ENCODE measurements around the gene A4GALT. TPM values are rescaled to one million over a fixed set of nuclear protein-coding genes. Genes with fewer than 3 reads are reported as not detected.
"Not testable (repeated sequence)": the region's sequence is repeated elsewhere in the genome, so short reads cannot be mapped to it uniquely, and the experiment has no call there.

Gene A4GALT
- total RNA-seq, 2 donors from 2014 or later: 3.1 to 6.9 TPM

- no peaks in the 10 kb centered on the region for H3K36me3 ChIP-seq (replicated peaks in 1 of 2; ENCODE audit: insufficient read depth in 1 of 2, low read depth in 2 of 2)
- no peaks in the 10 kb centered on the region for H3K27me3 ChIP-seq
- no peaks in the 10 kb centered on the region for H3K9me3 ChIP-seq
- H3K27ac ChIP-seq: peak overlapping the region; percentile 54 to 69 (median 64)
- H3K4me3 ChIP-seq: no peak overlapping the region
- DNase-seq (no peak), ATAC-seq (no peak)
- WGBS, 2 donors: 39 to 47% methylated on average over 7 of the region's 7 CpGs
- peaks cover 23% of the 10 kb centered on the region for H3K4me1 ChIP-seq
- intact Hi-C loops (cut with DNase I): no loop called here
- TF ChIP-seq CTCF (IDR thresholded peaks at IDR 0.05) (no peak), POLR2A (IDR thresholded peaks at IDR 0.05) (no peak)
Measured at GRCh38 chr22:42676059-42676607, 44.5 kb downstream of the A4GALT start.

- Histone ChIP-seq H3K36me3 (replicated peaks in 1 of 2; ENCODE audit: insufficient read depth in 1 of 2, low read depth in 2 of 2) (no peaks in the 10 kb centered on the region), H3K27me3 (no peaks in the 10 kb centered on the region), H3K4me3 (no peak overlapping the region), H3K9me3 (no peaks in the 10 kb centered on the region), H3K27ac (peak overlapping the region in 3 of 4 donors; percentile 10 to 59 (median 55)), H3K4me1 (peaks cover 23% of the 10 kb centered on the region)
- ATAC-seq (peak; percentile 64), DNase-seq (peak in 1 of 4 donors; percentile 39)
- intact Hi-C loops (cut with DNase I): no loop called here
- WGBS, 2 donors: 0 to 8% methylated on average over 2 of the region's 2 CpGs
- TF ChIP-seq CTCF (IDR thresholded peaks at IDR 0.05) (no peak), POLR2A (IDR thresholded peaks at IDR 0.05) (no peak)
Measured at GRCh38 chr22:42673898-42674401, 46.7 kb downstream of the A4GALT start.

GRCh38 chr22:42673071-42673470, 47.6 kb downstream of the A4GALT start:
- H3K9me3 ChIP-seq; H3K36me3 ChIP-seq (replicated peaks in 1 of 2; ENCODE audit: insufficient read depth in 1 of 2, low read depth in 2 of 2); DNase-seq; H3K4me3 ChIP-seq; H3K27me3 ChIP-seq; intact Hi-C loops (cut with DNase I); H3K27ac ChIP-seq; ATAC-seq: not testable (repeated sequence)
- H3K4me1 ChIP-seq: peaks cover 23% of the 10 kb centered on the region
- 94 to 95% methylated on average over 13 of the region's 13 CpGs for WGBS, 2 donors

- H3K27ac ChIP-seq: no peak overlapping the region
- no peaks in the 10 kb centered on the region for H3K9me3 ChIP-seq
- DNase-seq: no peak
- no peaks in the 10 kb centered on the region for H3K27me3 ChIP-seq
- no peaks in the 10 kb centered on the region for H3K36me3 ChIP-seq (replicated peaks in 1 of 2; ENCODE audit: insufficient read depth in 1 of 2, low read depth in 2 of 2)
- ATAC-seq: peak; percentile 19
- no peak overlapping the region for H3K4me3 ChIP-seq
- WGBS, 2 donors: 74 to 78% methylated on average over 18 to 19 of the region's 19 CpGs
- TF ChIP-seq POLR2A (IDR thresholded peaks at IDR 0.05) (no peak), CTCF (IDR thresholded peaks at IDR 0.05) (no peak)
- H3K4me1 ChIP-seq: peaks cover 17% of the 10 kb centered on the region
- intact Hi-C loops (cut with DNase I): no loop called here
Measured at GRCh38 chr22:42670921-42671709, 49.6 kb downstream of the A4GALT start.

- no peaks in the 10 kb centered on the region for H3K9me3 ChIP-seq
Measured at GRCh38 chr22:42670046-42670445, 50.6 kb downstream of the A4GALT start.

GRCh38 chr22:42666393-42666792, 54.3 kb downstream of the A4GALT start:
- H3K4me3 ChIP-seq; DNase-seq; H3K9me3 ChIP-seq; H3K36me3 ChIP-seq (replicated peaks in 1 of 2; ENCODE audit: insufficient read depth in 1 of 2, low read depth in 2 of 2); H3K27ac ChIP-seq; ATAC-seq; H3K27me3 ChIP-seq; intact Hi-C loops (cut with DNase I): not testable (repeated sequence)
- WGBS, 2 donors: 78 to 84% methylated on average over 3 of the region's 3 CpGs
- peaks cover 11% of the 10 kb centered on the region for H3K4me1 ChIP-seq

More at GRCh38 chr22:42670046-42670445, 50.6 kb downstream of the A4GALT start:
- Histone ChIP-seq H3K4me3 (no peak overlapping the region), H3K4me1 (peaks cover 13% of the 10 kb centered on the region), H3K36me3 (replicated peaks in 1 of 2; ENCODE audit: insufficient read depth in 1 of 2, low read depth in 2 of 2) (no peaks in the 10 kb centered on the region), H3K27ac (no peak overlapping the region), H3K27me3 (no peaks in the 10 kb centered on the region)
- ATAC-seq: no peak
- no peak for DNase-seq
- intact Hi-C loops (cut with DNase I): no loop called here
- 52 to 89% methylated on average over 4 of the region's 4 CpGs for WGBS, 2 donors
- TF ChIP-seq CTCF (IDR thresholded peaks at IDR 0.05): no peak
- TF ChIP-seq POLR2A (IDR thresholded peaks at IDR 0.05): no peak
